H9 (cell line): ENCODE measurements around the gene TM9SF4. TPM values are rescaled to one million over a fixed set of nuclear protein-coding genes. Genes with fewer than 3 reads are reported as not detected.
A peak's percentile ranks its signal among the peaks of the same experiment; 100 is the strongest.

Experiments
- DNase-seq: peaks from one replicate; pipeline ENCODE4 v3.0.0-alpha.2; 2017
- H2AFZ ChIP-seq: one replicate; pipeline ENCODE4 v1.6.1; 2013; ENCODE audit warnings: mild to moderate bottlenecking, low read length, control low read depth, moderate library complexity
- H2AK5ac ChIP-seq: 2 replicates; pipeline ENCODE4 v1.6.1; 2013; ENCODE audit warnings: low read length, control low read depth, mixed read lengths; ENCODE audit not compliant: insufficient read length
- H2BK120ac ChIP-seq: one replicate; pipeline ENCODE4 v1.6.1; 2013; ENCODE audit warnings: low read depth, mild to moderate bottlenecking, low read length, control low read depth, inconsistent platforms; ENCODE audit not compliant: poor library complexity, severe bottlenecking
- H2BK12ac ChIP-seq: 2 replicates; pipeline ENCODE4 v1.6.1; 2013; ENCODE audit warnings: low read length, control low read depth, mixed read lengths, low read depth; ENCODE audit not compliant: insufficient read length
- H2BK15ac ChIP-seq: 2 replicates; pipeline ENCODE4 v1.6.1; 2013; ENCODE audit warnings: low read depth, low read length, control low read depth
- H2BK20ac ChIP-seq: one replicate; pipeline ENCODE4 v1.6.1; 2013; ENCODE audit warnings: low read depth, mild to moderate bottlenecking, low read length, control low read depth, inconsistent platforms; ENCODE audit not compliant: poor library complexity, severe bottlenecking
- H2BK5ac ChIP-seq: 2 replicates; pipeline ENCODE4 v1.6.1; 2013; ENCODE audit warnings: low read length, control low read depth, mixed read lengths; ENCODE audit not compliant: insufficient read length
- H3K14ac ChIP-seq: 2 replicates; pipeline ENCODE4 v1.6.1; 2013; ENCODE audit warnings: low read length, control low read depth; ENCODE audit not compliant: insufficient read depth
- H3K18ac ChIP-seq: 2 replicates; pipeline ENCODE4 v1.6.1; 2013; ENCODE audit warnings: low read depth, mild to moderate bottlenecking, mixed read lengths, low read length, control low read depth; ENCODE audit not compliant: insufficient read length
- H3K23ac ChIP-seq: 2 replicates; pipeline ENCODE4 v1.6.1; 2013; ENCODE audit warnings: low read length, control low read depth, mixed read lengths, low read depth; ENCODE audit not compliant: insufficient read length
- H3K23me2 ChIP-seq: 2 replicates; pipeline ENCODE4 v1.6.1; 2013; ENCODE audit warnings: low read depth, mild to moderate bottlenecking, mixed read lengths, low read length, control low read depth; ENCODE audit not compliant: insufficient read length, poor library complexity, severe bottlenecking
- H3K27ac ChIP-seq: 2 replicates; pipeline ENCODE4 v1.5.1; 2013; ENCODE audit warnings: low read length, control low read depth, mixed read lengths, low read depth; ENCODE audit not compliant: insufficient read length
- H3K27me3 ChIP-seq: 2 replicates; pipeline ENCODE4 v1.6.1; 2013; ENCODE audit warnings: low read length, control low read depth, inconsistent platforms; ENCODE audit not compliant: insufficient read depth
- H3K4ac ChIP-seq: 2 replicates; pipeline ENCODE4 v1.6.1; 2013; ENCODE audit warnings: low read depth, mild to moderate bottlenecking, control low read depth, inconsistent platforms, low read length, moderate library complexity
- H3K4me1 ChIP-seq: 2 replicates; pipeline ENCODE4 v1.6.1; 2013; ENCODE audit warnings: low read length, control low read depth, inconsistent platforms; ENCODE audit not compliant: insufficient read depth
- H3K4me2 ChIP-seq: 2 replicates; pipeline ENCODE4 v1.6.1; 2013; ENCODE audit warnings: low read length, control low read depth, mixed read lengths; ENCODE audit not compliant: insufficient read length, insufficient read depth
- H3K56ac ChIP-seq: 2 replicates; pipeline ENCODE4 v1.6.1; 2013; ENCODE audit warnings: low read depth, mild to moderate bottlenecking, mixed read lengths, low read length, control low read depth; ENCODE audit not compliant: insufficient read length
- H3K79me1 ChIP-seq: 2 replicates; pipeline ENCODE4 v1.6.1; 2013; ENCODE audit warnings: low read depth, mild to moderate bottlenecking, moderate library complexity, low read length, control low read depth, inconsistent platforms; ENCODE audit not compliant: insufficient read depth, poor library complexity, severe bottlenecking
- H3K79me2 ChIP-seq: 2 replicates; pipeline ENCODE4 v1.6.1; 2013; ENCODE audit warnings: low read length, control low read depth, inconsistent platforms; ENCODE audit not compliant: insufficient read depth
- H3K9ac ChIP-seq: 2 replicates; pipeline ENCODE4 v1.6.1; 2013; ENCODE audit warnings: low read length, control low read depth, mixed read lengths; ENCODE audit not compliant: insufficient read length; ENCODE audit errors: extremely low read depth
- H3K9me3 ChIP-seq: one replicate; pipeline ENCODE4 v1.6.1; 2013; ENCODE audit warnings: low read depth, low read length, inconsistent platforms; ENCODE audit not compliant: control insufficient read depth
- H3T11ph ChIP-seq: one replicate; pipeline ENCODE4 v1.6.1; 2013; ENCODE audit warnings: mild to moderate bottlenecking, low read length, control low read depth, inconsistent platforms
- H4K20me1 ChIP-seq: one replicate; pipeline ENCODE4 v1.6.1; 2013; ENCODE audit not compliant: control insufficient read depth, insufficient read length, insufficient read depth
- H4K5ac ChIP-seq: 2 replicates; pipeline ENCODE4 v1.6.1; 2013; ENCODE audit warnings: low read depth, mild to moderate bottlenecking, mixed read lengths, low read length, control low read depth; ENCODE audit not compliant: insufficient read length
- H4K8ac ChIP-seq: replicated peaks from 2 replicates; pipeline ENCODE4 v1.6.1; 2013; ENCODE audit warnings: low read length, control low read depth, mixed read lengths, low read depth; ENCODE audit not compliant: insufficient read length
- H4K91ac ChIP-seq: 2 replicates; pipeline ENCODE4 v1.6.1; 2013; ENCODE audit warnings: low read depth, mild to moderate bottlenecking, moderate library complexity, mixed read lengths, low read length, control low read depth; ENCODE audit not compliant: insufficient read length
- H3K27ac Mint-ChIP-seq, 3 experiments: 2 replicates in 2 of 3; 3 replicates in 1 of 3; pipeline ENCODE4 v1.8.0; 2020 to 2021; ENCODE audit warnings: mixed read lengths in 3 of 3, mild to moderate bottlenecking in 1 of 3, moderate library complexity in 1 of 3
- H3K27me3 Mint-ChIP-seq: 2 replicates; pipeline ENCODE4 v1.8.0; 2021; ENCODE audit warnings: low read depth, mild to moderate bottlenecking, moderate library complexity, mixed read lengths
- H3K36me3 Mint-ChIP-seq, 3 experiments: 2 replicates in 2 of 3; 3 replicates in 1 of 3; pipeline ENCODE4 v1.8.0; 2020 to 2021; ENCODE audit warnings: low read depth in 3 of 3, mixed read lengths in 3 of 3; ENCODE audit not compliant: insufficient read depth in 1 of 3
- H3K4me1 Mint-ChIP-seq, 2 experiments: 2 replicates each; pipeline ENCODE4 v1.8.0; 2020; ENCODE audit warnings: mixed read lengths in 2 of 2
- H3K4me3 Mint-ChIP-seq, 2 experiments: 2 replicates in 1 of 2; 3 replicates in 1 of 2; pipeline ENCODE4 v1.8.0; 2020 to 2021; ENCODE audit warnings: mild to moderate bottlenecking in 2 of 2, mixed read lengths in 2 of 2, moderate library complexity in 1 of 2
- H3K9me3 Mint-ChIP-seq, 2 experiments: 2 replicates in 1 of 2; 3 replicates in 1 of 2; pipeline ENCODE4 v1.8.0; 2020; ENCODE audit warnings: mild to moderate bottlenecking in 2 of 2, mixed read lengths in 2 of 2, moderate library complexity in 1 of 2
- CTCF ChIP-seq: fragments of 200-600 bp; sonication (generic); conservative IDR thresholded peaks from 3 replicates; pipeline ENCODE4 v1.8.0; 2021; ENCODE audit warnings: antibody characterized with exemption, mild to moderate bottlenecking
- WGBS: extraction: QIAGEN DNeasy Blood & Tissue Kit; methylation state at CpG from one replicate; pipeline ENCODE4 v1.1.7; 2013; ENCODE audit warnings: missing lambda C conversion rate, low lambda C conversion rate, mixed read lengths; ENCODE audit not compliant: insufficient read length; ENCODE audit errors: extremely low coverage; 5-methylcytosine and 5-hydroxymethylcytosine counted together
- total RNA-seq: library from RNA; stranded (reverse); gene quantifications from 2 replicates; pipeline ENCODE4 v1.2.1, GENCODE V29; 2021

The TM9SF4 gene
- total RNA-seq, 1 experiment from 2014 or later, result 62.3 TPM

- Mint-ChIP-seq H3K27me3 (peaks cover 11% of the 10 kb centered on the region; the same call in 1 of the 2 replicates), H3K36me3 (peaks cover 3 to 11% (median 10%) of the 10 kb centered on the region in 3 experiments; a peak in 4 of 7 replicates), H3K4me3 (no peak overlapping the region), H3K27ac (peak overlapping the region in 1 of 3 experiments; percentile 5; a peak in 1 of 7 replicates), H3K4me1 (peaks cover 41% of the 10 kb centered on the region in 2 experiments), H3K9me3 (peaks cover 3% of the 10 kb centered on the region in 2 experiments; a peak in 3 of 5 replicates)
- Histone ChIP-seq H3K4ac (no peak overlapping the region), H3K9ac (no peak overlapping the region), H3K79me2 (no peaks in the 10 kb centered on the region), H4K5ac (no peak overlapping the region), H3K27me3 (no peaks in the 10 kb centered on the region), H2BK12ac (no peak overlapping the region), H3K56ac (no peak overlapping the region), H3K23ac (no peak overlapping the region), H3K23me2 (no peaks in the 10 kb centered on the region), H4K20me1 (no peaks in the 10 kb centered on the region), H2BK120ac (no peak overlapping the region), H4K91ac (no peak overlapping the region), H2BK15ac (no peak overlapping the region), H3K4me2 (no peak overlapping the region), H2AFZ (no peak overlapping the region), H2BK5ac (no peak overlapping the region), H3K9me3 (no peaks in the 10 kb centered on the region), H3K4me1 (peaks cover 8% of the 10 kb centered on the region; the same call in 1 of the 2 replicates), H3K18ac (no peak overlapping the region), H3K79me1 (no peaks in the 10 kb centered on the region), H2BK20ac (no peak overlapping the region), H3K14ac (no peak overlapping the region), H3T11ph (no peak overlapping the region), H2AK5ac (no peak overlapping the region), H3K27ac (no peak overlapping the region), H4K8ac (no peak overlapping the region)
- no CpG with 5 or more reads among the region's 3 CpGs for WGBS
- no peak for DNase-seq
- no peak for TF ChIP-seq CTCF
These were observed 22.4 kb upstream of the TM9SF4 start for GRCh38 chr20:32087070-32087469.
